Thoracic aorta endothelial cell (primary cell): ENCODE results near the gene TMEM119. TPM values are rescaled to one million over a fixed set of nuclear protein-coding genes. Genes with fewer than 3 reads are reported as not detected.

ENCODE experiments used
- total RNA-seq: library from RNA; depleted of rRNA; stranded (reverse); fragments of >200 nt; gene quantifications from 2 replicates; pipeline ENCODE4 v1.2.3, GENCODE V29; 2012

Gene TMEM119, protein sequence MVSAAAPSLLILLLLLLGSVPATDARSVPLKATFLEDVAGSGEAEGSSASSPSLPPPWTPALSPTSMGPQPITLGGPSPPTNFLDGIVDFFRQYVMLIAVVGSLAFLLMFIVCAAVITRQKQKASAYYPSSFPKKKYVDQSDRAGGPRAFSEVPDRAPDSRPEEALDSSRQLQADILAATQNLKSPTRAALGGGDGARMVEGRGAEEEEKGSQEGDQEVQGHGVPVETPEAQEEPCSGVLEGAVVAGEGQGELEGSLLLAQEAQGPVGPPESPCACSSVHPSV
- not detected in 2 replicates for total RNA-seq

DNA sequence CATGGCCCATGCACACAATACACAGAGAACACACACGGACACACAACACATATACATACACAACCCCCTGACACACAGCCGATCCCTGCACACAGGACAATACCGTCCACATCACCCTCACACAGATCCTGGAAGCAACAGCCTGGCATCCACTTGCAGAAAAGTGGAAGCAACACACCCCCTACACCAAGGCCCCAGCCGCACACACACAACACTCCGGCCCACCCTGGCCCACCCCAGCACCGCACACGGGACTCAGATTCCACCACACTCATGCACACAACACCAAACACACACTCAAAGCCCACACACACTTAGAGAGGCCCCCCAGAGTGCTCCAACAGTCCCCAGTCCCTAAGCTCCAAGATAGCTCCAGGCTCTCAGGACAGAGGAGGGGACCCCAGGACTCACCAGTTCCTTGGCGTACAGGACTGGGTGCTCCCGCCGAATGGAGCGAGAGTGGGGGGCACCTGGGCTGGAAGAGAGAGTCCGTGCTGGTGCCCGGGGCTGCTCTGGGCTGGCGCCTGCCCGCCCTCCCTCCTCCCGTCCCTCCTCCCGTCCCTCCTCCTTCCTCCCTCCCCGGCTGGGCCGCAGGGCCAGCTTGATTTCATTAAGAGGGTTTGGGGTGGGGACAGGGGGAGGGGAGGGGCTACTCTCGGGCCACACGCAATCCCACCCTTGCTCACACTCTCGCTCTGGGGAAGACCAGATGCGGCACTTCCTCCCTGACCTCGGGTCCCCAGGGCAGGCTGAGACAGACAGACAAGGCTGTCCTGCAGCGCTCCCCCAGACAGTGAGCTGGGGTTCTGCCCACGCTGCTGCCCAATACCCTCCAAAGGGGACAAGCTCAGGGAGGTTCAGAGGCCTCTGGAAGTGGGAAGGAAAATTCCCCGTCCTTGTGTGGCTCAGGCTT, at the start of gene TMEM119:
Gene TMEM119, minus strand, starts transcription at position 526 of the 913 bp plus-strand sequence. CDS start 5,701 bp downstream, outside the sequence.

DNA sequence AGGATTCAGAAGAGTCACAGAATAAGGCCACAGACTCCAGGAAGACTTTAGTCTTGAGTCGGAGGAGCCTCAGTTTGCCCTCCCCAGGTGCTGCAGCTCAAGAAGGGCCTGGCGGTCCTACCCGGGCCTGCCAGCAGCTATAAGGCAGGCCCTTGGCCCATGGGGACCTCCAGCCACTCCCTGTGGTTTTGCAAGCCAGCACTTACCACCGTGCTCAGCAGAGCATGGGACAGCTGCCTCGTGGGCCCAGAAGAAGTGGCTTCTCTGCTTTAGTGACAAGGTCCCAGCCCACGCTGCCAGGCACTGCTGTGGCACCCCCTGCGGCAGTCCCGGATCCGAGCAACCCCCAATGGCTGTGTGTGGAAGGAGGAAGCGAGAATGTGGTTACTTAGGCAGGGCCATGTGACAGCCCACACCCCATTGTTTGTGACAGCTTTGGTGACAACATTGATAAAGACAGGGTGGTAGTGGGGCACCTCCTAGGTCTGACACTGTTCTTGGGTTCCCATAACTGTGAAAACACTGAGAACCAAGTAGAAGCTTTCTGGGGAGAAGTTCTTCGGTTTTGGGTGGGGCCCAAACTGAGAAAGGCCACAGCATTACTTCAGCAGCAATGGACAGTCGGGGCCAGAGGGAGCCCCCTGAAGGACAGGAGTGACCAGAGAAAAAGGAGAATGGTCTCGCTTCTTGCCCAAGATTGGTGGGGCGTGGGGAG, 35.8 kb upstream of the TMEM119 start, which contains the start of gene SELPLG:
Gene SELPLG, minus strand, starts transcription at position 361 of the 715 bp plus-strand sequence. CDS start 9,587 bp downstream, outside the sequence.

DNA sequence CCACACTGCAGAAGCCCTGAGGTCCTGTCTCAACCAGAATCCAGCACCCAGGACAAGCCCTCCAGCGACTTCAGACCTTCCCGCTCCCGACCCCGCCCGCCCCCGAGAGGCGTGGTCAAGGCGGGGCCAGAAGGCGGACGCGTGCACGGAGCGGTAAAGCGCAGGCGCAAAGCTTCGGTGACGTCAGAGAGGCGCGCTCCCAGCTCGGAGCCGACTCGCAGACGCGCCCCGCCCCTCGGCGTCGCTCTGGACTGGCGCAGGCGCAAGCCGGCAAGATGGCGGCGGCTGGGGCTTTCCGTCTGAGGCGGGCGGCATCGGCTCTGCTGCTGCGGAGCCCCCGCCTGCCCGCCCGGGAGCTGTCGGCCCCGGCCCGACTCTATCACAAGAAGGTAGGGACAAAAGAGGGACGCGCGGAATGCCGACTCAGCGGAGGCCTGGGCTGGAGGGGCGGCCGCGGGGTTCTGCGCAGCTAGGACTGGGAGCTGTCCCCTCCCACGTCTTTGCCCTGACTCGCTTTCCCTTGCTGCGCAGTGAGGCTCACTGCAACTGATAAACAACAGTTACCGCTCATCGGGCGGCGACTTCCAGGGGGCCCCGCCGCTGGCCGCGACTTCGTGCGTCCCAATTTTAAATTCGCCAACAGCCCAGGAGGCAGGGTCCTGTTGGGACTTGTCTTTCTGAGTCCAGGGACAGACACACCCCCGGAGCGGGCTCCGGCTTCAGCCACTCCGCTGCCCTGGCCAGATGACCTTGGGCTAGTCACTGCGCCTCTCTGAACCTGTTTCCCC, 35.3 kb downstream of the TMEM119 start, which contains the start of gene ISCU:
Gene ISCU, plus strand, starts transcription at position 249 of the 788 bp plus-strand sequence. Its CDS starts 27 bp downstream, at position 276.

DNA sequence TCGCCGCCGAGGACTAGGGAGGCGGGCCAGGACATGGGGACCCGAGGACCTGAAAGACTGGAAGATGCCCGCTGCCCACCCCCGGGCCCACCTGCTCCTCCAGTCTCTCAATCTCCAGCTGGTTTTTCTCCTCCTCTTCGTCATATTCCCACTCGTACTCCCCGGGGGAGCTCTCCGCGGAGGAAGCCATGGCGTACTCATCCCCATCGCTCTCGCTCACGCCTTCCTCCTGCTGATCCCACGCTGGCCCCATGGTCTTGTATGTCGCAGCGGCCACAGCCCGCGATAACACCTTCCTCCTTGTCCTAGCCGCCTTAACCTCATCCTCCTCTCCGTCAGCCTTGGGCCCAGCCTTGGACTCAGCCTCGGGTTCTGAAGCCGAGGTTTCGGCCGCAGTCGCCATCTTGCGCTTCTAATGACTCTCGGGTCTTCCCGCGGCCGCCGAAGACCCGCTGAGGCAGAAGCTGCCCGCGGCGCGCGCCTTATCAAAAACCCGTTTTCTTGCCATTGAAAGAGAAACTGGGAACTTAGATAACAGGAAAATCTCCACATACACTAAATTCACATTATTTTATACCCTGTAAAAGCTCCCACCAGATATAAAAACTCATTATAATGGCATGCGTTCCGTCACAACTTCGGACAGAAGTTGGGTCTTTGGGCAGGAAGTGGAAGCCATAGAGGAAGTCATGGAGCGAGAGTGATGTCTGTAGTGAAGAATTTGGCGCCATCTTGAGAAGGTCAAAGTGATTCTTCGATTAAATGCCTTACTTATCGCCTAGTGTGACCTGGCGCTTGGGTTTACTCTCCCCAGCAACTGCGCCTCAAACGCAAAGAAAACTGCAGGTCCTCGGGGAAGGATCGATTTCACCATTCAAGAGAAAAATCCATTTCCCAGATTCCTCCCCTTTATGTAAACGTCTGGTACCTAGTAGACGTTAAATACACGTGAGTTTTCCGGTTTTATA, 36.8 kb downstream of the TMEM119 start, which contains the start of gene SART3:
Gene SART3, minus strand, starts transcription at position 422 of the 968 bp plus-strand sequence. Its CDS starts 19 bp downstream, at position 403.

Other genes with a start within 250 kb of the TMEM119 start
- 5.4 and 6.5 TPM in 2 replicates for gene FICD, start 82.8 kb downstream of the TMEM119 start, total RNA-seq
- gene SART3, start 36.9 kb downstream of the TMEM119 start, total RNA-seq, result 57.1 and 62.4 TPM in 2 replicates
- 79.5 and 97.2 TPM in 2 replicates for gene ISCU, start 35.5 kb downstream of the TMEM119 start, total RNA-seq
- 0.22 and 0.27 TPM in 2 replicates for gene SELPLG, start 35.8 kb upstream of the TMEM119 start, total RNA-seq
- 340 and 474 TPM in 2 replicates for gene CORO1C, start 133.4 kb upstream of the TMEM119 start, total RNA-seq